ENCODE measurements around the gene SKP1.

GRCh38 chr5:134118212-134118835, 58.4 kb downstream of the SKP1 start:
- TF ChIP-seq CTCF (conservative IDR thresholded peaks at IDR 0.05 in 1 of 2, IDR thresholded peaks at IDR 0.05 in 1 of 2; ENCODE audit: extremely low read depth in 1 of 2, insufficient read depth in 1 of 2, low read depth in 1 of 2, low read length in 2 of 2) (no peak), EZH2 (IDR thresholded peaks at IDR 0.05; ENCODE audit: borderline replicate concordance, low read length) (no peak)
